Epithelial cell of esophagus (primary cell): ENCODE measurements around the gene SH2D5.

ENCODE experiments used
- DNase-seq: peaks from one replicate; pipeline ENCODE4 v3.0.0; 2010; ENCODE audit warnings: low read depth
- H3K4me3 ChIP-seq: 2 replicates; pipeline ENCODE4 v1.5.1; 2011; ENCODE audit warnings: mild to moderate bottlenecking, low read length, control low read depth
- CTCF ChIP-seq: IDR thresholded peaks from 2 replicates; pipeline ENCODE4 v1.5.1; 2011; ENCODE audit warnings: low read depth, mild to moderate bottlenecking, low read length, control low read depth, inconsistent platforms; ENCODE audit not compliant: insufficient read depth; ENCODE audit errors: missing control alignments

SH2D5 gene

GRCh38 chr1:20760322-20760721 lies 27.8 kb upstream of the SH2D5 start:
- H3K4me3 ChIP-seq = no peak overlapping the region
- no peak for TF ChIP-seq CTCF
- no peak for DNase-seq

- no peak for TF ChIP-seq CTCF
- no peak for DNase-seq
- H3K4me3 ChIP-seq = no peak overlapping the region
Measured at GRCh38 chr1:20753589-20753988, 21.1 kb upstream of the SH2D5 start.

DNA sequence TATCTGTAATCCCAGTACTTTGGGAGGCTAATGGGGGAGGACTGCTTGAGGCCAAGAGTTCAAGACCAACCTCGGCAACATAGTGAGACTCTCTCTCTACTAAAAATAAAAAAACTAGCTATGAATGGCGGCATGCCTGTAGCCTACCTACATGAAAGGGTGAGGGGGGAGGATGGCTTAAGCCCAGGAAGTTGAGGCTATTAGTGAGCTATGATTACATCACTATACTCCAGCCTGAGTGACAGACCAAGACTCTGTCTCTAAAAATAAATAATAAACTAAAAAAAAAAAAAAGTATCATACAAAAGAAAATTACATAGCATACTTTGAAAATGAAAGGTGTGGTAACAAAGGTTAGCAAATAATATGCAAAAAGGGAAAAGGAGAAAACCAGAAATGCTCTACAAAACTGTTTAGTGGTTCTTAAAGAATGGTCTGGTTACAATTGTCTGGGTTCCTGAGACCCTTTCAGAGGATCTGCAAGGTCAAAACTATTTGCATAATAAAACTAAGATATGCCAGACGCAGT lies 19.0 kb upstream of the SH2D5 start:
- H3K4me3 ChIP-seq = no peak overlapping the region
- no peak for TF ChIP-seq CTCF

GRCh38 chr1:20742671-20743070 lies 10.2 kb upstream of the SH2D5 start:
- H3K4me3 ChIP-seq = no peak overlapping the region
- no peak for TF ChIP-seq CTCF
- DNase-seq = no peak

More for the DNA sequence above, 19.0 kb upstream of the SH2D5 start:
- DNase-seq = no peak

GRCh38 chr1:20740781-20741180 lies 8.3 kb upstream of the SH2D5 start:
- no peak for DNase-seq
- TF ChIP-seq CTCF = no peak
- H3K4me3 ChIP-seq = no peak overlapping the region

GRCh38 chr1:20739225-20739624 lies 6.7 kb upstream of the SH2D5 start:
- no peak for TF ChIP-seq CTCF
- DNase-seq = peak; percentile 42
- H3K4me3 ChIP-seq = no peak overlapping the region

DNA sequence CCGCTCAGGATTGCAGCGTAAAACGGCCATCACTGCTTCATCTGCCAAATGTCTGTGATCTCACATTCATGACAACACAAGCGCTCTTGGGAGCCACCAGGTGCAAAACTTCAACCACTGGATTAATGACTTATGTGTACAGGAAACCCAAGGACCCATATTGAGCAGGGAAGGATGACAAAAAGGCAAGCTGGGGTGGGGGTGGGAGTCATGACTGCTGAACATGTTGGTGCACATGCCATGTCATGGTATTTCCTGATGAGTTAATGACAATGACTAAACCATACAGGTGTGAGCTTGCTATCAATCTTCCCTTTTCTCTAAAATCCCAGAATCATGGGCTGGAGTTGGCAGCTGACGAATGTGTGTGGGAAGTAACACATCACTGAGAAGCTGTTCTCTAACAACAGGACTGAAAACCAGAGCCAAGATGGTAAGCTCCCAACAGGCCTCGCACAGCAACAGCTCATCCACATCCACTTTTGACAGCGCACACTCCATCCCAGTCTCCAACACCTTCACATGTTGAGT lies 3.1 kb upstream of the SH2D5 start:
- H3K4me3 ChIP-seq = no peak overlapping the region
- no peak for TF ChIP-seq CTCF
- peak; percentile 99 for DNase-seq
